Measurements from ENCODE around the gene PIGZ. TPM values are rescaled to one million over a fixed set of nuclear protein-coding genes. Genes with fewer than 3 reads are reported as not detected.

PIGZ gene
- total RNA-seq, 4 donors from 2014 or later = 0.29 to 21.5 (median 2.3) TPM

- Histone ChIP-seq H3K4me3 (no peak overlapping the region), H3K27ac (no peak overlapping the region), H3K9me3 (peaks cover 0 to 2% of the 10 kb centered on the region in 2 donors), H3K36me3 (no peaks in the 10 kb centered on the region), H3K27me3 (no peaks in the 10 kb centered on the region), H3K4me1 (no peaks in the 10 kb centered on the region)
- no peak for TF ChIP-seq POLR2A (IDR thresholded peaks at IDR 0.05)
- no peak for TF ChIP-seq CTCF (IDR thresholded peaks at IDR 0.05)
- no peak for DNase-seq
- intact Hi-C loops (cut with DNase I; ENCODE audit: low total_unique reads) = no loop called here
Observed at GRCh38 chr3:196985954-196986885, 17.6 kb upstream of the PIGZ start.

GRCh38 chr3:196985298-196985697, 16.7 kb upstream of the PIGZ start:
- Histone ChIP-seq H3K27ac (no peak overlapping the region), H3K4me1 (no peaks in the 10 kb centered on the region), H3K4me3 (no peak overlapping the region), H3K27me3 (no peaks in the 10 kb centered on the region), H3K36me3 (no peaks in the 10 kb centered on the region), H3K9me3 (peaks cover 0 to 2% of the 10 kb centered on the region in 2 donors)
- TF ChIP-seq POLR2A (IDR thresholded peaks at IDR 0.05) (no peak), CTCF (IDR thresholded peaks at IDR 0.05) (no peak)
- intact Hi-C loops (cut with DNase I; ENCODE audit: low total_unique reads) = no loop called here
- DNase-seq = no peak

- TF ChIP-seq CTCF (IDR thresholded peaks at IDR 0.05) = no peak
- TF ChIP-seq POLR2A (IDR thresholded peaks at IDR 0.05) = no peak
Observed at GRCh38 chr3:196983186-196983585, 14.6 kb upstream of the PIGZ start.

GRCh38 chr3:196981657-196982056, 13.0 kb upstream of the PIGZ start:
- TF ChIP-seq CTCF (IDR thresholded peaks at IDR 0.05) (no peak), POLR2A (IDR thresholded peaks at IDR 0.05) (no peak)
- peaks cover 0 to 2% of the 10 kb centered on the region in 2 donors for H3K9me3 ChIP-seq
- no peaks in the 10 kb centered on the region for H3K36me3 ChIP-seq
- H3K4me3 ChIP-seq = no peak overlapping the region
- no peak for DNase-seq
- no peak overlapping the region for H3K27ac ChIP-seq
- intact Hi-C loops (cut with DNase I; ENCODE audit: low total_unique reads) = no loop called here
- no peaks in the 10 kb centered on the region for H3K27me3 ChIP-seq
- no peaks in the 10 kb centered on the region for H3K4me1 ChIP-seq

More at GRCh38 chr3:196983186-196983585, 14.6 kb upstream of the PIGZ start:
- H3K4me3 ChIP-seq = no peak overlapping the region
- intact Hi-C loops (cut with DNase I; ENCODE audit: low total_unique reads) = no loop called here
- H3K27me3 ChIP-seq = no peaks in the 10 kb centered on the region
- H3K36me3 ChIP-seq = no peaks in the 10 kb centered on the region
- H3K9me3 ChIP-seq = peaks cover 0 to 2% of the 10 kb centered on the region in 2 donors
- H3K4me1 ChIP-seq = no peaks in the 10 kb centered on the region
- DNase-seq = no peak
- no peak overlapping the region for H3K27ac ChIP-seq

GRCh38 chr3:196979545-196979944, 10.9 kb upstream of the PIGZ start:
- DNase-seq = no peak
- intact Hi-C loops (cut with DNase I; ENCODE audit: low total_unique reads) = loop anchor here (10.0 kb wide), 1 partner anchor 135 kb away; no protein-coding TSS in a partner anchor

More at GRCh38 chr3:196979545-196979944, 10.9 kb upstream of the PIGZ start:
- Histone ChIP-seq H3K27ac (no peak overlapping the region), H3K4me1 (no peaks in the 10 kb centered on the region), H3K36me3 (no peaks in the 10 kb centered on the region), H3K4me3 (no peak overlapping the region), H3K27me3 (no peaks in the 10 kb centered on the region), H3K9me3 (peaks cover 0 to 2% of the 10 kb centered on the region in 2 donors)
- TF ChIP-seq POLR2A (IDR thresholded peaks at IDR 0.05) = no peak
- TF ChIP-seq CTCF (IDR thresholded peaks at IDR 0.05) = no peak

All from uterus (tissue), 4 donors.